RWPE2 (cell line): ENCODE results near the gene RESF1.
"Not testable (repeated sequence)": the region's sequence is repeated elsewhere in the genome, so short reads cannot be mapped to it uniquely, and the experiment has no call there.

Source experiments
- ATAC-seq: fragments of 200-7000 bp; cut with Tn5 transposase; 3 replicates; pipeline ENCODE4 v1.9.1; 2021; ENCODE audit warnings: low read depth
- DNase-seq: peaks from one replicate; pipeline ENCODE4 v3.0.0-alpha.2; 2020; ENCODE audit warnings: low spot score
- H3K27ac ChIP-seq: fragments of 450-650 bp; 2 replicates; pipeline ENCODE4 v1.5.1; 2017; ENCODE audit warnings: mild to moderate bottlenecking; ENCODE audit not compliant: poor library complexity, severe bottlenecking
- H3K27me3 ChIP-seq: fragments of 250-450 bp; sonication (Bioruptor Pico); 2 replicates; pipeline ENCODE4 v1.5.1; 2021; ENCODE audit warnings: mild to moderate bottlenecking, moderate library complexity; ENCODE audit not compliant: insufficient read depth, poor library complexity, severe bottlenecking
- H3K36me3 ChIP-seq: fragments of 250-450 bp; sonication (Bioruptor Pico); 2 replicates; pipeline ENCODE4 v1.5.1; 2020; ENCODE audit warnings: low read depth, mild to moderate bottlenecking, moderate library complexity
- H3K4me1 ChIP-seq: fragments of 250-450 bp; sonication (Bioruptor Pico); 2 replicates; pipeline ENCODE4 v1.5.1; 2021; ENCODE audit warnings: mild to moderate bottlenecking, moderate library complexity; ENCODE audit not compliant: insufficient read depth, poor library complexity, severe bottlenecking
- H3K4me3 ChIP-seq: fragments of 250-450 bp; sonication (Bioruptor Pico); 2 replicates; pipeline ENCODE4 v1.5.1; 2021; ENCODE audit warnings: mild to moderate bottlenecking, moderate library complexity; ENCODE audit not compliant: severe bottlenecking
- H3K9me3 ChIP-seq: fragments of 250-450 bp; sonication (Bioruptor Pico); 2 replicates; pipeline ENCODE4 v1.5.1; 2021; ENCODE audit warnings: mild to moderate bottlenecking, moderate library complexity; ENCODE audit not compliant: severe bottlenecking
- TF ChIP-seq, protein P1 (sequence below): fragments of 450-650 bp; IDR thresholded peaks from one replicate; pipeline ENCODE4 v1.5.1; 2017; ENCODE audit warnings: mild to moderate bottlenecking, moderate library complexity; ENCODE audit not compliant: poor library complexity, severe bottlenecking

RESF1 gene

DNA sequence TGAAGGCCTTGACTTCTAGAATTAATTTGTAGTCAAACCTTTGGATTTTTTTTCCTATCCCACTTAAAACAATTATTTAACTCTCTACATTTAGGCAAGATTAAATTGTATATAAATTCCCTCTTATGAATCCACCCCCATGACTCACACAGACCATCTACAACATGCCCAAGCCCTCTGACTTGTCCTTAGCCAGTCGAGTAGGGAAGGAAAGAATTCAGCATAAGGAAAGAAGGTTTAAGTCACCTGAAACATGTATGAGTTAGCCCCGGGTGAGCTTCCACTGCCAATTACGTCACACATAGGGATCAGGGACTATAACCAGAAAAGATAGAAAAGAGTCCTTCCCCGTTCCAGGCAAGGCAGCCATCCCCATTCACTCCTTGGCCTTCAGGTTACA lies 14.9 kb upstream of the RESF1 start:
- no peaks in the 10 kb centered on the region for H3K9me3 ChIP-seq

DNA sequence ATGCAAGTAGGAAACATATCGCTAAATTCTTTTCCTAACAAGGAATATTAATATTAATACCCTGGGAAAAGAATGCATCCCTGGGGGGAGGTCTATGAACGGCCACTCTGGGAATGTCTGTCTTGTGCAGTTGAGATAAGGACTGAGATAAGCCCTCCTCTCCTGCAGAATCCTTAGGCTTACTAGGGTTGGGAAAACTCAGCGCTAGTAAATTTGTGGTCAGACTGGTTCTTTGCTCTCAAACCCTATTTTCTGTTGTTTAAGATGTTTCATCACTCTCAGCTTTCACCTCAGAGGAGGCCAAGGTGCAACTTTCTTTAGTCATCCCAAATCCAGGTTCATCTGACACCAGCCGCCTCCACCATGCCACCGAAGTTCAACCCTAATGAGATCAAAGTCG lies 11.2 kb upstream of the RESF1 start:
- TF ChIP-seq, protein P1, sequence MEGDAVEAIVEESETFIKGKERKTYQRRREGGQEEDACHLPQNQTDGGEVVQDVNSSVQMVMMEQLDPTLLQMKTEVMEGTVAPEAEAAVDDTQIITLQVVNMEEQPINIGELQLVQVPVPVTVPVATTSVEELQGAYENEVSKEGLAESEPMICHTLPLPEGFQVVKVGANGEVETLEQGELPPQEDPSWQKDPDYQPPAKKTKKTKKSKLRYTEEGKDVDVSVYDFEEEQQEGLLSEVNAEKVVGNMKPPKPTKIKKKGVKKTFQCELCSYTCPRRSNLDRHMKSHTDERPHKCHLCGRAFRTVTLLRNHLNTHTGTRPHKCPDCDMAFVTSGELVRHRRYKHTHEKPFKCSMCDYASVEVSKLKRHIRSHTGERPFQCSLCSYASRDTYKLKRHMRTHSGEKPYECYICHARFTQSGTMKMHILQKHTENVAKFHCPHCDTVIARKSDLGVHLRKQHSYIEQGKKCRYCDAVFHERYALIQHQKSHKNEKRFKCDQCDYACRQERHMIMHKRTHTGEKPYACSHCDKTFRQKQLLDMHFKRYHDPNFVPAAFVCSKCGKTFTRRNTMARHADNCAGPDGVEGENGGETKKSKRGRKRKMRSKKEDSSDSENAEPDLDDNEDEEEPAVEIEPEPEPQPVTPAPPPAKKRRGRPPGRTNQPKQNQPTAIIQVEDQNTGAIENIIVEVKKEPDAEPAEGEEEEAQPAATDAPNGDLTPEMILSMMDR = no peak
- Histone ChIP-seq H3K27ac (no peak overlapping the region), H3K9me3 (no peaks in the 10 kb centered on the region), H3K4me3 (no peak overlapping the region), H3K36me3 (no peaks in the 10 kb centered on the region), H3K4me1 (peaks cover 4% of the 10 kb centered on the region), H3K27me3 (no peaks in the 10 kb centered on the region)
- no peak for DNase-seq
- ATAC-seq = no peak

More for the DNA sequence above, 14.9 kb upstream of the RESF1 start:
- TF ChIP-seq, protein P1 = no peak
- no peak overlapping the region for H3K27ac ChIP-seq
- H3K27me3 ChIP-seq = no peaks in the 10 kb centered on the region
- no peak overlapping the region for H3K4me3 ChIP-seq
- peak; percentile 59 for ATAC-seq
- H3K4me1 ChIP-seq = peaks cover 4% of the 10 kb centered on the region
- H3K36me3 ChIP-seq = no peaks in the 10 kb centered on the region
- DNase-seq = no peak

DNA sequence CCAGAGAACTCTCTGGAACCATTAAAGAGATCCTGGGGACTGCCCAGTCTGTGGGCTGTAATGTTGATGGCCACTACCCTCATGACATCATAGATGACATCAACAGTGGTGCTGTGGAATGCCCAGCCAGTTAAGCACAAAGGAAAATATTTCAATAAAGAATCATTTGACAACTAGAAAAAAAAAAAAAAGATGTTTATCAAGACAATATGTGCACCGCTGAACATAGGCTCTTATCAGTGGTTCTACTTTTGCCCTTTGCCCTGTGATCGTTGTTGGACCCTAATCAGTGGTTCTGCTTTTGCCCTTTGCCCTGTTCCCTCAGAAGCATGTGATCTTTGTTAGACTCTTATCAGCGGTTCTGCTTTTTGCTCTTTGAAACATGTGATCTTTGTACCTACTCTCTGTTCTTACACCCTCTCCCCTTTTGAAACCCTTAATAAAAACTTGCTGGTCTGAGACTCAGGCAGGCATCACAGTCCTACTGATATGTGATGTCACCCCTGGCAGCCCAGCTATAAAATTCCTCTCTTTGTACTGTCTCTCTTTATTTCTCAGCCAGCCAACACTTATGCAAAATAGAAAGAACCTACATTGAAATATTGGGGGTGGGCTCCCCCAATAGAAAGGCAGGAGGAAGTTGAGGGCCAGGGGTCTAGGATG lies 10.4 kb upstream of the RESF1 start:
- DNase-seq, ATAC-seq, H3K4me1 ChIP-seq, H3K27me3 ChIP-seq, H3K36me3 ChIP-seq, H3K9me3 ChIP-seq, H3K4me3 ChIP-seq, H3K27ac ChIP-seq: not testable (repeated sequence)

DNA sequence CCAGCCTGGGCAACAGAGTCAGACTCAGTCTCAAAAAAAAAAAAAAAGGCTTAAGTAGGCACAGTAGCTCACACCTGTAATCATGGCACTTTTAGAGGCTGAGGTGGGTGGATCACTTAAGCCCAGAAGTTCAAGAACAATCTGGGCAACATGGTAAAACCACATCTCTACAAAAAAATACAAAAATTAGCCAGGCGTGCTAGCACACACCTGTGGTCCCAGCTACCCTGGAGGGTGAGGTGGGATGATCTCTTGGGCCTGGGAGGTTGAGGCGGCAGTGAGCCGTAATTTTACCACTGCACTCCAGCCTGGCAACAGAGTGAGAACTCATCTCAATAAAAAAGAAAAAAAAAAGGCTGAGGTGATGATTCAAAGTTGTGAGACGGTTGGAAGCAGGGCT lies 9.1 kb upstream of the RESF1 start:
- H3K4me1 ChIP-seq = no peaks in the 10 kb centered on the region
- no peak for DNase-seq
- TF ChIP-seq, protein P1 = no peak
- ATAC-seq = no peak
- no peaks in the 10 kb centered on the region for H3K9me3 ChIP-seq
- H3K36me3 ChIP-seq = no peaks in the 10 kb centered on the region
- H3K4me3 ChIP-seq = no peak overlapping the region
- no peaks in the 10 kb centered on the region for H3K27me3 ChIP-seq
- H3K27ac ChIP-seq = no peak overlapping the region

DNA sequence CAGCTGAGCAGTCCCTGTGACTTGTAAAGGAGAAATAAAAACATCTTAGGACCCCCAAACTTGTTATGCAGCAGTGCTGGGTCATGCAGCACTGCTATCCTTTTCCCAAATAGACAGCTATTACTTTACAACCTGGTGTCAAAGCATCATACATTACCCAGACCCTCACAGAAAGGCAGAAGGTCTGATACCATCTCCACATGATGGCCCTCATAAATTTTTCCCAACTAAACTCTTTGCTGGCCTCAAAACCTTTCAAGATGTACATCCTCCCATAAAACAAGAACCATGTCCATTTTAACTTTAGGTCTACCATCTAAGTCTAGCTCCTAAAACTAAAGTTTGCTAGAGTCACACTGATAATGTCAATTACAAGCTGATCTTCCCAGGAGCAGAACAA lies 8.7 kb upstream of the RESF1 start:
- TF ChIP-seq, protein P1 = no peak
- Histone ChIP-seq H3K36me3 (no peaks in the 10 kb centered on the region), H3K4me1 (no peaks in the 10 kb centered on the region), H3K27me3 (no peaks in the 10 kb centered on the region), H3K27ac (no peak overlapping the region), H3K4me3 (no peak overlapping the region), H3K9me3 (no peaks in the 10 kb centered on the region)
- DNase-seq = no peak
- ATAC-seq = no peak
